H9 (cell line): Measurements from ENCODE around the gene BLOC1S5. TPM values are rescaled to one million over a fixed set of nuclear protein-coding genes. Genes with fewer than 3 reads are reported as not detected.

Experiments used
- DNase-seq: peaks from one replicate; pipeline ENCODE4 v3.0.0-alpha.2; 2017
- H2AFZ ChIP-seq: one replicate; pipeline ENCODE4 v1.6.1; 2013; ENCODE audit warnings: mild to moderate bottlenecking, low read length, control low read depth, moderate library complexity
- H2AK5ac ChIP-seq: 2 replicates; pipeline ENCODE4 v1.6.1; 2013; ENCODE audit warnings: low read length, control low read depth, mixed read lengths; ENCODE audit not compliant: insufficient read length
- H2BK120ac ChIP-seq: one replicate; pipeline ENCODE4 v1.6.1; 2013; ENCODE audit warnings: low read depth, mild to moderate bottlenecking, low read length, control low read depth, inconsistent platforms; ENCODE audit not compliant: poor library complexity, severe bottlenecking
- H2BK12ac ChIP-seq: 2 replicates; pipeline ENCODE4 v1.6.1; 2013; ENCODE audit warnings: low read length, control low read depth, mixed read lengths, low read depth; ENCODE audit not compliant: insufficient read length
- H2BK15ac ChIP-seq: 2 replicates; pipeline ENCODE4 v1.6.1; 2013; ENCODE audit warnings: low read depth, low read length, control low read depth
- H2BK20ac ChIP-seq: one replicate; pipeline ENCODE4 v1.6.1; 2013; ENCODE audit warnings: low read depth, mild to moderate bottlenecking, low read length, control low read depth, inconsistent platforms; ENCODE audit not compliant: poor library complexity, severe bottlenecking
- H2BK5ac ChIP-seq: 2 replicates; pipeline ENCODE4 v1.6.1; 2013; ENCODE audit warnings: low read length, control low read depth, mixed read lengths; ENCODE audit not compliant: insufficient read length
- H3K14ac ChIP-seq: 2 replicates; pipeline ENCODE4 v1.6.1; 2013; ENCODE audit warnings: low read length, control low read depth; ENCODE audit not compliant: insufficient read depth
- H3K18ac ChIP-seq: 2 replicates; pipeline ENCODE4 v1.6.1; 2013; ENCODE audit warnings: low read depth, mild to moderate bottlenecking, mixed read lengths, low read length, control low read depth; ENCODE audit not compliant: insufficient read length
- H3K23ac ChIP-seq: 2 replicates; pipeline ENCODE4 v1.6.1; 2013; ENCODE audit warnings: low read length, control low read depth, mixed read lengths, low read depth; ENCODE audit not compliant: insufficient read length
- H3K23me2 ChIP-seq: 2 replicates; pipeline ENCODE4 v1.6.1; 2013; ENCODE audit warnings: low read depth, mild to moderate bottlenecking, mixed read lengths, low read length, control low read depth; ENCODE audit not compliant: insufficient read length, poor library complexity, severe bottlenecking
- H3K27ac ChIP-seq: 2 replicates; pipeline ENCODE4 v1.5.1; 2013; ENCODE audit warnings: low read length, control low read depth, mixed read lengths, low read depth; ENCODE audit not compliant: insufficient read length
- H3K27me3 ChIP-seq: 2 replicates; pipeline ENCODE4 v1.6.1; 2013; ENCODE audit warnings: low read length, control low read depth, inconsistent platforms; ENCODE audit not compliant: insufficient read depth
- H3K4ac ChIP-seq: 2 replicates; pipeline ENCODE4 v1.6.1; 2013; ENCODE audit warnings: low read depth, mild to moderate bottlenecking, control low read depth, inconsistent platforms, low read length, moderate library complexity
- H3K4me1 ChIP-seq: 2 replicates; pipeline ENCODE4 v1.6.1; 2013; ENCODE audit warnings: low read length, control low read depth, inconsistent platforms; ENCODE audit not compliant: insufficient read depth
- H3K4me2 ChIP-seq: 2 replicates; pipeline ENCODE4 v1.6.1; 2013; ENCODE audit warnings: low read length, control low read depth, mixed read lengths; ENCODE audit not compliant: insufficient read length, insufficient read depth
- H3K56ac ChIP-seq: 2 replicates; pipeline ENCODE4 v1.6.1; 2013; ENCODE audit warnings: low read depth, mild to moderate bottlenecking, mixed read lengths, low read length, control low read depth; ENCODE audit not compliant: insufficient read length
- H3K79me1 ChIP-seq: 2 replicates; pipeline ENCODE4 v1.6.1; 2013; ENCODE audit warnings: low read depth, mild to moderate bottlenecking, moderate library complexity, low read length, control low read depth, inconsistent platforms; ENCODE audit not compliant: insufficient read depth, poor library complexity, severe bottlenecking
- H3K79me2 ChIP-seq: 2 replicates; pipeline ENCODE4 v1.6.1; 2013; ENCODE audit warnings: low read length, control low read depth, inconsistent platforms; ENCODE audit not compliant: insufficient read depth
- H3K9ac ChIP-seq: 2 replicates; pipeline ENCODE4 v1.6.1; 2013; ENCODE audit warnings: low read length, control low read depth, mixed read lengths; ENCODE audit not compliant: insufficient read length; ENCODE audit errors: extremely low read depth
- H3K9me3 ChIP-seq: one replicate; pipeline ENCODE4 v1.6.1; 2013; ENCODE audit warnings: low read depth, low read length, inconsistent platforms; ENCODE audit not compliant: control insufficient read depth
- H3T11ph ChIP-seq: one replicate; pipeline ENCODE4 v1.6.1; 2013; ENCODE audit warnings: mild to moderate bottlenecking, low read length, control low read depth, inconsistent platforms
- H4K20me1 ChIP-seq: one replicate; pipeline ENCODE4 v1.6.1; 2013; ENCODE audit not compliant: control insufficient read depth, insufficient read length, insufficient read depth
- H4K5ac ChIP-seq: 2 replicates; pipeline ENCODE4 v1.6.1; 2013; ENCODE audit warnings: low read depth, mild to moderate bottlenecking, mixed read lengths, low read length, control low read depth; ENCODE audit not compliant: insufficient read length
- H4K8ac ChIP-seq: replicated peaks from 2 replicates; pipeline ENCODE4 v1.6.1; 2013; ENCODE audit warnings: low read length, control low read depth, mixed read lengths, low read depth; ENCODE audit not compliant: insufficient read length
- H4K91ac ChIP-seq: 2 replicates; pipeline ENCODE4 v1.6.1; 2013; ENCODE audit warnings: low read depth, mild to moderate bottlenecking, moderate library complexity, mixed read lengths, low read length, control low read depth; ENCODE audit not compliant: insufficient read length
- H3K27ac Mint-ChIP-seq, 3 experiments: 2 replicates in 2 of 3; 3 replicates in 1 of 3; pipeline ENCODE4 v1.8.0; 2020 to 2021; ENCODE audit warnings: mixed read lengths in 3 of 3, mild to moderate bottlenecking in 1 of 3, moderate library complexity in 1 of 3
- H3K27me3 Mint-ChIP-seq: 2 replicates; pipeline ENCODE4 v1.8.0; 2021; ENCODE audit warnings: low read depth, mild to moderate bottlenecking, moderate library complexity, mixed read lengths
- H3K36me3 Mint-ChIP-seq, 3 experiments: 2 replicates in 2 of 3; 3 replicates in 1 of 3; pipeline ENCODE4 v1.8.0; 2020 to 2021; ENCODE audit warnings: low read depth in 3 of 3, mixed read lengths in 3 of 3; ENCODE audit not compliant: insufficient read depth in 1 of 3
- H3K4me1 Mint-ChIP-seq, 2 experiments: 2 replicates each; pipeline ENCODE4 v1.8.0; 2020; ENCODE audit warnings: mixed read lengths in 2 of 2
- H3K4me3 Mint-ChIP-seq, 2 experiments: 2 replicates in 1 of 2; 3 replicates in 1 of 2; pipeline ENCODE4 v1.8.0; 2020 to 2021; ENCODE audit warnings: mild to moderate bottlenecking in 2 of 2, mixed read lengths in 2 of 2, moderate library complexity in 1 of 2
- H3K9me3 Mint-ChIP-seq, 2 experiments: 2 replicates in 1 of 2; 3 replicates in 1 of 2; pipeline ENCODE4 v1.8.0; 2020; ENCODE audit warnings: mild to moderate bottlenecking in 2 of 2, mixed read lengths in 2 of 2, moderate library complexity in 1 of 2
- CTCF ChIP-seq: fragments of 200-600 bp; sonication (generic); conservative IDR thresholded peaks from 3 replicates; pipeline ENCODE4 v1.8.0; 2021; ENCODE audit warnings: antibody characterized with exemption, mild to moderate bottlenecking
- WGBS: extraction: QIAGEN DNeasy Blood & Tissue Kit; methylation state at CpG from one replicate; pipeline ENCODE4 v1.1.7; 2013; ENCODE audit warnings: missing lambda C conversion rate, low lambda C conversion rate, mixed read lengths; ENCODE audit not compliant: insufficient read length; ENCODE audit errors: extremely low coverage; 5-methylcytosine and 5-hydroxymethylcytosine counted together
- total RNA-seq: library from RNA; stranded (reverse); gene quantifications from 2 replicates; pipeline ENCODE4 v1.2.1, GENCODE V29; 2021

The BLOC1S5 gene
- total RNA-seq, 1 experiment from 2014 or later = 15.6 TPM

- no peak for DNase-seq
- no peaks in the 10 kb centered on the region; a peak in 1 of 5 replicates for H3K9me3 Mint-ChIP-seq
- Histone ChIP-seq H3K23me2 (no peaks in the 10 kb centered on the region), H3K79me1 (no peaks in the 10 kb centered on the region), H3K4me1 (no peaks in the 10 kb centered on the region), H2BK5ac (no peak overlapping the region), H3K4ac (no peak overlapping the region), H3T11ph (no peak overlapping the region), H3K4me2 (no peak overlapping the region), H4K8ac (no peak overlapping the region), H4K5ac (no peak overlapping the region), H2AK5ac (no peak overlapping the region), H3K27me3 (no peaks in the 10 kb centered on the region), H4K91ac (no peak overlapping the region), H2BK20ac (no peak overlapping the region), H3K56ac (no peak overlapping the region), H3K79me2 (no peaks in the 10 kb centered on the region), H2AFZ (no peak overlapping the region), H4K20me1 (no peaks in the 10 kb centered on the region), H3K9me3 (no peaks in the 10 kb centered on the region), H3K18ac (no peak overlapping the region), H2BK120ac (no peak overlapping the region), H2BK12ac (no peak overlapping the region), H3K23ac (no peak overlapping the region), H3K27ac (no peak overlapping the region), H2BK15ac (no peak overlapping the region), H3K9ac (no peak overlapping the region), H3K14ac (no peak overlapping the region)
- no peak for TF ChIP-seq CTCF
- no peaks in the 10 kb centered on the region for H3K4me1 Mint-ChIP-seq
- no CpG with 5 or more reads among the region's 13 CpGs for WGBS
- no peaks in the 10 kb centered on the region for H3K36me3 Mint-ChIP-seq
- no peak overlapping the region for H3K4me3 Mint-ChIP-seq
- H3K27ac Mint-ChIP-seq = no peak overlapping the region
- H3K27me3 Mint-ChIP-seq = peaks cover 4% of the 10 kb centered on the region; the same call in 1 of the 2 replicates
Observed at GRCh38 chr6:8108759-8109539, 44.8 kb upstream of the BLOC1S5 start.
